OCI-LY1 (cell line): ENCODE results near the gene KLF1.

ENCODE experiments used
- H2AFZ ChIP-seq: fragments of 200-600 bp; sonication (generic), shearing (Covaris generic); 2 replicates; pipeline ENCODE4 v1.6.0; 2014; ENCODE audit warnings: antibody characterized with exemption, mild to moderate bottlenecking, low read length
- H3F3A ChIP-seq: fragments of 200-600 bp; sonication (generic), shearing (Covaris generic); 2 replicates; pipeline ENCODE4 v1.6.0; 2014; ENCODE audit warnings: mild to moderate bottlenecking, antibody characterized with exemption, low read length, moderate library complexity; ENCODE audit not compliant: insufficient read depth
- H3K27ac ChIP-seq: fragments of 200-600 bp; sonication (generic); 2 replicates; pipeline ENCODE4 v1.5.1; 2014; ENCODE audit warnings: low read length, mixed run types, mild to moderate bottlenecking, low read depth; ENCODE audit not compliant: poor library complexity, severe bottlenecking
- H3K27me3 ChIP-seq: fragments of 200-600 bp; sonication (generic); 2 replicates; pipeline ENCODE4 v1.6.0; 2014; ENCODE audit warnings: antibody characterized with exemption, mild to moderate bottlenecking, low read length, moderate library complexity; ENCODE audit not compliant: insufficient read depth
- H3K36me3 ChIP-seq: fragments of 200-600 bp; sonication (generic); 2 replicates; pipeline ENCODE4 v1.6.1; 2014; ENCODE audit warnings: mild to moderate bottlenecking, antibody characterized with exemption, low read length, moderate library complexity, mixed read lengths; ENCODE audit not compliant: insufficient read depth
- H3K4me1 ChIP-seq: fragments of 200-600 bp; sonication (generic); 2 replicates; pipeline ENCODE4 v1.5.1; 2014; ENCODE audit warnings: mild to moderate bottlenecking, low read length, moderate library complexity; ENCODE audit not compliant: insufficient read depth, severe bottlenecking
- H3K4me2 ChIP-seq: fragments of 200-600 bp; sonication (generic), shearing (Covaris generic); 2 replicates; pipeline ENCODE4 v1.6.1; 2014; ENCODE audit warnings: low read length
- H3K4me3 ChIP-seq: fragments of 200-600 bp; sonication (generic); 2 replicates; pipeline ENCODE4 v1.5.1; 2014; ENCODE audit warnings: low read length, low read depth, mild to moderate bottlenecking, mixed read lengths; ENCODE audit not compliant: poor library complexity, severe bottlenecking
- H3K79me2 ChIP-seq: fragments of 200-600 bp; shearing (Covaris generic); 2 replicates; pipeline ENCODE4 v1.6.1; 2016; ENCODE audit warnings: mixed run types, low read length, mixed read lengths; ENCODE audit not compliant: insufficient read depth
- H3K9ac ChIP-seq: fragments of 200-600 bp; sonication (generic), shearing (Covaris generic); 2 replicates; pipeline ENCODE4 v1.6.1; 2014; ENCODE audit warnings: mild to moderate bottlenecking, low read length, mixed read lengths
- H3K9me2 ChIP-seq: fragments of 200-600 bp; sonication (generic), shearing (Covaris generic); 2 replicates; pipeline ENCODE4 v1.6.1; 2014; ENCODE audit warnings: low read depth, mild to moderate bottlenecking, low read length, mixed read lengths
- H3K9me3 ChIP-seq: fragments of 200-600 bp; shearing (Covaris generic); 2 replicates; pipeline ENCODE4 v1.6.1; 2014; ENCODE audit warnings: low read length, mixed read lengths
- H4K20me1 ChIP-seq: fragments of 200-600 bp; sonication (generic), shearing (Covaris generic); 2 replicates; pipeline ENCODE4 v1.6.0; 2016; ENCODE audit warnings: mild to moderate bottlenecking, low read length; ENCODE audit not compliant: insufficient read depth
- EZH2 ChIP-seq: fragments of 200-600 bp; sonication (generic), shearing (Covaris generic); IDR thresholded peaks from 2 replicates; pipeline ENCODE4 v1.8.0; 2017; ENCODE audit warnings: borderline replicate concordance, mixed run types, mild to moderate bottlenecking, antibody characterized with exemption, low read length, moderate library complexity, mixed read lengths
- TF ChIP-seq, protein P1 (sequence below): fragments of 200-600 bp; sonication (generic), shearing (Covaris generic); IDR thresholded peaks from 2 replicates; pipeline ENCODE4 v1.5.1; 2017; ENCODE audit warnings: mild to moderate bottlenecking, antibody characterized with exemption, low read length, moderate library complexity, mixed read lengths

The KLF1 gene

GRCh38 chr19:12834976-12835757, 51.8 kb downstream of the KLF1 start:
- H3K79me2 ChIP-seq, result no peaks in the 10 kb centered on the region
- no peaks in the 10 kb centered on the region for H4K20me1 ChIP-seq
- H3K9me3 ChIP-seq, result no peaks in the 10 kb centered on the region
- no peak for TF ChIP-seq EZH2
- TF ChIP-seq, protein P1, sequence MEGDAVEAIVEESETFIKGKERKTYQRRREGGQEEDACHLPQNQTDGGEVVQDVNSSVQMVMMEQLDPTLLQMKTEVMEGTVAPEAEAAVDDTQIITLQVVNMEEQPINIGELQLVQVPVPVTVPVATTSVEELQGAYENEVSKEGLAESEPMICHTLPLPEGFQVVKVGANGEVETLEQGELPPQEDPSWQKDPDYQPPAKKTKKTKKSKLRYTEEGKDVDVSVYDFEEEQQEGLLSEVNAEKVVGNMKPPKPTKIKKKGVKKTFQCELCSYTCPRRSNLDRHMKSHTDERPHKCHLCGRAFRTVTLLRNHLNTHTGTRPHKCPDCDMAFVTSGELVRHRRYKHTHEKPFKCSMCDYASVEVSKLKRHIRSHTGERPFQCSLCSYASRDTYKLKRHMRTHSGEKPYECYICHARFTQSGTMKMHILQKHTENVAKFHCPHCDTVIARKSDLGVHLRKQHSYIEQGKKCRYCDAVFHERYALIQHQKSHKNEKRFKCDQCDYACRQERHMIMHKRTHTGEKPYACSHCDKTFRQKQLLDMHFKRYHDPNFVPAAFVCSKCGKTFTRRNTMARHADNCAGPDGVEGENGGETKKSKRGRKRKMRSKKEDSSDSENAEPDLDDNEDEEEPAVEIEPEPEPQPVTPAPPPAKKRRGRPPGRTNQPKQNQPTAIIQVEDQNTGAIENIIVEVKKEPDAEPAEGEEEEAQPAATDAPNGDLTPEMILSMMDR, result no peak
- peaks cover 12% of the 10 kb centered on the region for H3F3A ChIP-seq
- peaks cover 59% of the 10 kb centered on the region for H3K4me1 ChIP-seq
- H3K36me3 ChIP-seq, result no peaks in the 10 kb centered on the region
- H2AFZ ChIP-seq, result no peak overlapping the region
- peak overlapping the region; percentile 68; the same call in 1 of the 2 replicates for H3K9ac ChIP-seq
- H3K4me3 ChIP-seq, result peak overlapping the region; percentile 68
- H3K4me2 ChIP-seq, result peak overlapping the region; percentile 72
- peak overlapping the region; percentile 76 for H3K27ac ChIP-seq
- H3K27me3 ChIP-seq, result no peaks in the 10 kb centered on the region
- H3K9me2 ChIP-seq, result no peaks in the 10 kb centered on the region

DNA sequence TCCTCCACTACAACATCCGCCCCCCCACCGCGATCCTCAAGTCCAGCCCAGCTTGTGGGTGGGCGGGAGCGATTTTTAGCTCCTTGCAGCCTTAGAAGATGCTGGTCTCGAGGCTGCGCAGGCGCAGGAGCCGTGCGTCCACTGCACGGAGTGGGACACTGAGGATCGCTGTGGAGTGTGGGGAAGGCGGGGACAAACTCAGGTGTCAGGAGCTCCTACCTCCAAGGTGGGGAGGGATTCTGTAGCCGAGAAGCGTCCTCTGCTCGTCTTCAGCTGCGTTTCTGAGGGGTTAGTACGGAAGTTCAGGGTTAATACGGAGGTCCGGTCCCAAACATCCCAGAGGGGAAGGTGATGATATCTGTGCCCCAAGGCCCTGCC, 52.4 kb downstream of the KLF1 start, which contains the start of gene RTBDN:
TSS of gene RTBDN (minus strand) at position 14 of the 378 bp plus-strand sequence. CDS start 4,600 bp downstream, outside the sequence.
- TF ChIP-seq EZH2, result no peak
- TF ChIP-seq, protein P1, result no peak
- Histone ChIP-seq H3F3A (peaks cover 8% of the 10 kb centered on the region), H3K36me3 (no peaks in the 10 kb centered on the region), H3K9me2 (no peaks in the 10 kb centered on the region), H3K4me3 (peak within 1 kb of the TSS; percentile 68), H3K79me2 (no peaks in the 10 kb centered on the region), H3K9me3 (no peaks in the 10 kb centered on the region), H4K20me1 (no peaks in the 10 kb centered on the region), H3K27ac (peak within 1 kb of the TSS; percentile 19), H2AFZ (no peak within 1 kb of the TSS), H3K4me2 (peak within 1 kb of the TSS; percentile 72), H3K4me1 (peaks cover 53% of the 10 kb centered on the region), H3K9ac (peak within 1 kb of the TSS; percentile 68), H3K27me3 (no peaks in the 10 kb centered on the region)
